ENCODE data around the gene EDIL3.
"Not testable (repeated sequence)": the region's sequence is repeated elsewhere in the genome, so short reads cannot be mapped to it uniquely, and the experiment has no call there.

EDIL3 gene

DNA sequence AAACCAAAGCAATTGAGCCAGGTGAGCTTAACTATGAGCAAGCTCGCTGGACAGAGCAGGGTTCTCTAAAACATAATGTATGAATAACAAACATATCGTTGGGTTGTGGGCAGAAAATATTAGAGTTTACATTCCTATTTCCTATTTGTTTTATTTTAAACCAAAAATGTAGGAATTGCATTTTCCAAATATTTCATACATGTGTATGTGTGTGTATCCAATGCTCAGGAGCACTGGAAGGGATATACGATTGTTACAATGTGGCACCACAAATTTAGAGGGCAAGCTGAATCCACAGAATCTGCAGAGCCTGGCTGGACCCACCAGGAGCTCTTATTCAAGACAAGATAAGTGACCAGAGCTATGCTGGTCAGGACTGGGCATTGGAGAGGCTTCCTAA, 338.7 kb downstream of the EDIL3 start:
- DNase-seq, result no peak

DNA sequence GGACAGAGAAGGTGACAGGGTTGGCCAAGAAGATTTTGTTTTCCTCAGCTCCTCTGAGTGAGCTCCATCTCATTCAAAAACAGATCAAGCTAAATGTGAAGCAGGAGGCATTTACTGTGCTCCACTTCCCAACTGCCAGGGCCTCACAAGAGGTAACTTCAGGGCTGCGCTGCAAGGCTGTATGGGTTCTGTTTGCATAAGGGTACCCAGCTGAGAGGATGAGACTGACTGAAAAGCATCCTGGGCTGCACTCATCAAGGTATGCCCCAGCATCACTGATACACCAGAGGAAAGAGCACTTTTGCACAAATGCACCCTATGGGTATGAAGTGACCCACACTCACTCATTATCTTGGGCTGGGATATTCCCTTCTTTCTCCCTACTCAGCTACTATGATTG, 347.8 kb downstream of the EDIL3 start:
- no peak for DNase-seq

DNA sequence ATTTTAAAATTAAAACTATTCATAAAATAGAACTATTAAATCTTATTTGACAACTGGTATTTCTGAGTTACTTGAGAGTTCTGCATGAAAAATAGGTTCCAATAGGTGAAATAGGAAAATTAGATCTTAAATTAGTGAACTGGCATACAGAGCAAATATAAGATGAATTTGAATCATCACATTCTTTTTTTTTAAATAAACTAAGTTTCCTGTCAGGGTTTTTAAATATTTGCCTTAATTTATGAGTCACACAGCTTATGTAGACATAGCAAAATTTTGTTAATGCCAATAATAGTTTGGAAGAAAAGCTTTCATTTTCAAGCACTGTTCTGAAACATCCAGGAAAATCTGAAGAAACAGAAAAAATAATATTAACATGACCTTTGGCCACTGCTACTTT, 352.4 kb downstream of the EDIL3 start:
- no peak for DNase-seq

DNA sequence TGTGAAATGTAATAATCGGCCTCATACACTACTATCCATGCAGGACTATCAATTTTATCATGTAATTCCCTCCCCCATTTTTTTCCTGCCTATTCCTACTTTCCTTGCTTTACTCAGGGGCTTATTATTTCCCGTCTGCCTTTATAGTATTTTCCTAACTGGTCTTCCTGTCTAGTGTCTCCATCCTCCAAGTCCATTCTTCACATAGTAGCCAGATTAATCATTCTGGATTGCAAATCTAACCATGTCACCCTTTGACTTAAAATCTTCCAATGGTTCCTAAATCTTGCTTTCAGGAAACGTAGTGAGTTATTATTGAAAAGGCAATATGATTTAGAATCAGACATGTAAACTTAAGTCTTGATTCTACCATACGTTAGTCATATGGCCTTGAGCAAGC, 356.6 kb downstream of the EDIL3 start:
- no peak for DNase-seq

DNA sequence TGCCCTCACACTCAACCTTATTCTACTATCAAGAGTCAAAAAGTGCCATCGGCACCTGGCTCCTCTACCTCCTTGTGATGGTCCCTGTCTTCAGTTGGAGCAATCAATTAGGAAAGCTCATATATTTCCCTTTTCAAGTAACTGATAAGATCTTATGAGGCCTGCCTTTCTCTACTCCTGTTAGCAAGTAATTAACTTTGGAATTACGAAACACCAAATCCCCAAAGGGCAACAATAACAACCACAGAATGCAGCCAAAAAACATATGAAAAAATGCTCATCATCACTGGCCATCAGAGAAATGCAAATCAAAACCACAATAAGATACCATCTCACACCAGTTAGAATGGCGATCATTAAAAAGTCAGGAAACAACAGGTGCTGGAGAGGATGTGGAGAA, 366.2 kb downstream of the EDIL3 start:
- DNase-seq, result not testable (repeated sequence)

DNA sequence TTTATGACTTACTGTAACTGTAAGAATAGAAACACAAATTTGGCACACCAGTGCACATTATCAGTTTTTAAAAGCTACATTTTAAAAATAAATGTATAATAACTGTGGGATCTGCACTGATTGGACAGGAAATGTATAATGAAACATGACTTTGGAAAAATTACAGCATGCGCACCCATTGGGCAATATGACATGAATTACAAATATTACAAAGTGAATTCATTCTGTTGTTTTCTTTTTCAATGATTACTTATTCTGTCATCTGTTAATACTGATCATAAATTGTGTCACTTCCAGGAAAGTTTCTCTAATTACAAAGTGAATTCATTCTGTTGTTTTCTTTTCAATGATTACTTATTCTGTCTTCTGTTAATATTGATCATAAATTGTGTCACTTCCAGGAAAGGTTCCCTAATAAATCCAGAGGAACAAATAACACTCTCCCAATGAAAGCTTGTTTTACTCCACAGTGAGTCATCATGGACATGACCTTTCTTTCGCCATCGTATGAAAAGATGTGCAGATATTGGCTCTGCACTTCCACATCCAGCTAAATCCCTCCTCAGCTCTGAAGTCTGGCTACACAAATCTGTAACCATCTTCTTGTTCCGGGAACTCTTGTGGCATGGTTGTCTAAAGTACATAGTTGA, 367.0 kb downstream of the EDIL3 start:
- no peak for DNase-seq

DNA sequence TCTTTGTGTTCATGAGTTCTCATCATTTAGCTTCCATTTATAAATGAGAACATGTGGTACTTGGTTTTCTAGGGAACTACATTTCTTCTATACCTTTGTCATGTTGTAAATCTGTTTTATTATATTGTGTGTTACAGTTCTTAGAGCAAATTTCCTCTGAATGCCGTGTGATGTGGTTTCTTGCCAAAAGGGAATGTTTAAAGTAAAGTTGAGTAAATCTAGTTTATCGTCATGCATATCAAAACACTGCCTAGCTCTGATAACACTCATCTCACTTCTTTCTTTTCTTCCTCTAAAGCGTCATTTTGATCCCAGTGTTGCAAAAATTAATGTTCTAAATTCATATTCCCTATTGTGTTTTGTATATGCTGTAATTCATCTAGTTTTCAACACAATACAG, 368.6 kb downstream of the EDIL3 start:
- no peak for DNase-seq

DNA sequence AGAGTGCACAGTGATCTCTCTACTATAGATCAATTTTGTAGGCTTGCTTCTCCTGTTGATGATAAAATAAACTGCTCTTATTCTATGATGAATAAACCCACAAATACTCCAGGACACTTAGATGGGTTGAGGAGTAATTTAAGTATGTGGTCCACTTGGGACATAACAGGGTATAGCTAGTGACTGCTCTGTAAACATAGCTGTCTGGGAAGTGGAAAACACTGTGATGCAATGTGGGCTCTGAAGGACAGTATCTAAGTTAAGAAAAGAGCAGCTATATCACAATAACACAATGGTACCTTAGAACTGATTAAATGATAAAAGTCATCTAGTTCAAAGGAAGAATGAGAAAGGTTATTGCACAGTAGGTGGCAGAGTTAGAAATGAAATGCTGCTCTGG, 369.7 kb downstream of the EDIL3 start:
- DNase-seq, result no peak

DNA sequence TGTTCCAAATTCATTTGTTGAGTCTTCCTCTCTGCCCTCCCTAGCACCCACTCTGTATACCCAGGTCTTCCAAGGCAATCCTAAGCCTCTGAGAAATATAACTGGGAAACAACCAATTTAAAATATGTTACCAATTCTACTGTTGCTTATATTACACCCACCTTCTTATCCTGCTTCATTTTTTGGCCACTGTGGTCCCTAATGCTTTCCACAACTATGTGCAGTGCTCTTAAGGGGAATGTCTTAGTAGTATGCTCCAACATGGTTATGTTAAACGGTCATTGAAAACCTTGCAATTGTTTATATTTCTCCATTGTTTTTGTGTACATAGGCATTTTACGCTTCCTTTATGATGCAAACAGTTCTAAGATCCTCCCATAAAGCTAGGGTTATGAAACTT, 390.9 kb downstream of the EDIL3 start:
- no peak for DNase-seq

DNA sequence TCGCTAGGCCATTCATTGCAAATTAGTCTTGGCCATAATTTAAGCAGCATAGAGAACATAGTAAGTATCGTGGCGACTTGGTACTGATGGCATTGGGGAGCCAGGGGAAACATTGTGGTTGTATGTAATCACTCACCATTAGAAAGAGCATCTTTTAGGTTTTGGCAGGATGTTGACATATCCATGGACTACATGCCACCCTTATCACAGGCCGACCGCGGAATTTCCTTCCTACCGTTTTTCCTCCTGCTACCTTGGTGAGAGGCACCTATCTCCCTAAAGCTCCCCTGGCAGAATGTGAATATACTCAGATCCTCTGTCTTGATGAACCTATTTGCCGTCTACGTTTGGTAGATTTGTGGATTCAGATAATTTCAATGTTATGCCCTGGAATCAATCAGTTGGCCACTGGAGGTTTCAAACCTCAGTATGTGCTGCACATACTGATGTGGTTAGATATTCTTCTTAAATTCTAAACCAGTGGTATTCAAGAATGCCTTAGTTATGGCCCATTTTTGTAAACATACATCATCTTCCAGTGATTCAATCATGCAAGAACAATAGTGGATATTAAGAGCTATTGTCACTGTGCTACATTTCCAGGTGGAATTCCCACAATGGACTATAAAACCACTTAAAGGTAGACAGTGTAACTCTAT, 393.0 kb downstream of the EDIL3 start:
- no peak for DNase-seq

DNA sequence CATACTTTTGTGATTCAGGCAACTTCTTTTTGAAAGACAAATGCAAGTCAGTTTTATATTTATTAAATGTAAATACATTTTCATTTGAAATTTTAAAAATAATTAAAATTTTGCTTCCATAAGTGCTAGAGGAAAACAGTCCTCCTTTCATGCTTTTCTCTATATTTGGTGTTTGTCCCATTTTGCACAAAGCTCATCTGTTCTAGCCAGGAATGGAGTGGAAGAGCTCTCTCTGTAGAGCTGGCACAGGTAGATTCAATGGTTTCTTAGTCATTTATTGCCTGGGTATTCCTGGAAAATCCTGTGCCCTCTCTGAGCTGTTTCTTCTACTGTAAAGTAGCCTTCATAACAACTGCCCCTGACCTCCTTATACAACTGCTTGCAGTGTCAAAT, 396.4 kb downstream of the EDIL3 start:
- no peak for DNase-seq

DNA sequence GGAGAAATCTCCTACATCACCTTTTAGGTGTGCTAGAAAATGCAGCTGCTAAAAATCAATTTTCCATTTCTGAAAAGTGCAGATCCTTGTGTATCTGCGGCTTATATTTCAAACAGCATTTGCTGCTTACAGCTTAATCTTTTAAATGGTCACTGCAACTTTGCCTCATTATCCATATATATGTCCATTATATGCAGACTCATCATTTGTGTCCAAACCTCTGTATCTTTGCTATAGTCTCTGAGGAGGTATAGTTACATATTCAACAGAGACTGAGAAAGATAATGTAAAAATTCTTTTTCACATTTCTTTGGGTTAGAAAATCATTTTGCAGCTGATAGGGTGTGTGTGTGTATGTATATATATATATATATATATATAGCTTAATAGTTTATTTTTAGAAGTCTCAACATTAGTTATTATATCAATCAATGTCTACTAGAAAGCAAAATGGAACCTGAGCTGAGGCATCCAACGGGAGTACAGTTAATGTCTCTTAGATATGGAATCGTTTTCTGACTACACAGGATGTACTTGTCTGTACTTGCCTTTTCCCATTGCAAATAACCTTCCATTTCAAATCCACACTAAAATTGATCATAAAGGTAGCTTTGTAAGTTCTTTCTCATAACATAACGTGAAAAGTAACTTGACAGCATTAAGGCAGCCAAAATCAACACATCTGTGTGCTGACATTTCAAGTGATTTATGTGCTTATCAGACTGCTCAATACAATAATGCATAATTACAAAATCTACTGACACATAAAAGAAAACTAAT, 397.0 kb downstream of the EDIL3 start:
- DNase-seq, result no peak

DNA sequence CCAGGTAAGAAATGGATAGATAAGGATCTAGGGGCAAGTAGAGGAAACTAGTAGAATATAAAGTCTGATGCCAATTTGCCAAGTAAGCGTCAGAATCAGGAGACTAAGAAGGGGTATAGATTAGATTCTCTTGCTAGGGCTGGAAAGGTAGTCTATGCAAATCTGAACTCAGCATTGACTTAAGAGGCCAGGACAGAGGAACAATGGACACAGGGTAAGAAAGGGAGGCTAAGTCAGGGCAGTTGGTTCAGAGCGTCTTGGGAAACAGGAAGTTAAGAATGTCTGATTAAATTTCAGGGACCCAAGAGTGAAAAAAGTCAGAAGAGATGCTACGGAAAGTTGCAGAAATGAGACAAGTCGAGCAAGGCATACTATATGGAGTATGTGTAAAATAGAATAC, 400.8 kb downstream of the EDIL3 start:
- DNase-seq, result no peak

DNA sequence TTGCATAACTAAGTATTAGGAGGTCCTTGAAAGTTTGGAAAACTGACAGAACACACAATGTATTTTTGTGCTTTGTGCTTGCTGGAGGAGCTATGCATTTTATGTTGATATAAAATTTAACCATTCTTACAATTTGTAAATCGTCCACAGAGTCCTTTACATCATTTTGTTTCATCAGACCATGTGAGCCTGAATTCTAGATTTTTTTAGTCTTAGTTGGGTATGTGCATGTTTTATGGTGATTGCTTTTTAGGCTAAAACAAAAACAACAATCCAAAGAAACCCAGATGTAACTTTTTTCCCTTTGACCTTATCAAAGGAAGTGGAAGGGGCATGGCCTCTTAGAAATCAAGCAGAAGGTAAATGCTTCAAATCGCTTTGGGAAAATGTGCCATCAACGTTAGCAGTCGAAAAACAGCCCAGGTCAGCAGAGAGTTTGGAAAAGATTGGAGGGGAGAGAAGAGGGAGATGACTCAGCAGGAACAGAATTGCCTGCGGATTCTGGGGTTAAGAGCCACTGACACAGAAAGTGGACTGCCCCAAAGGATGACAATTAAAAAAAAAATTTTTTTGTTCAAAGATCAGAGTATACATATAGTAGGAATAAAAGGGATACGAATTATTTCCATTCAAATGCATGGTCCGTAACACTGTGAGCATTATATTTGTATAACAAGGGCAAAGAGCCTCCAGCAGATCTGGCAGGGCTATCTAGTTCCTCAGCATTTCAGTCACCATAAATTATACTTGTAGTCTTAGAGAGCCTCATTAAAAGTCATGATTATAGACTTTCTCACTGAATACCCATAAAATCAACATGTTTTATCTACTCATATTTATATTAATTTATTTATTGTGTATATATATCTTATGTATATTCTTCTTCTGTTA, 410.5 kb downstream of the EDIL3 start:
- no peak for DNase-seq

DNA sequence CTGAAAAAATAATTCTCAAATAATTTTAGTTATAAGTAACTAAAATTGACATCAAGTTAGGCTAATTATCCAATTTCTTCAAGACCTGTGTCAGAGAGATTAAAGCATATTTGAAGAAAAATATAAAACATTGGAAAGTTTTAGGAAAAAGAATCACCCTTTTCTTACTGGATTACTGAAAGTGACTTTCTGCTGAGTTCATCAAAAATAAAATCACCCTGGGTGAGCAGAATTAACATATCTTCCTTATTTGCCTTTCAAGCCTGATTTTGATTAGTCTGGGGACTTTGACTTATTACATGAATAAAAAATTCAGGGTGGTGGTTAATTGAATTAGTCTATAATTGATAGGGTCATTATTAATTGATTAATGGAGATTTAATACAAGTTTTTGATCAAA, 411.8 kb downstream of the EDIL3 start:
- no peak for DNase-seq

DNA sequence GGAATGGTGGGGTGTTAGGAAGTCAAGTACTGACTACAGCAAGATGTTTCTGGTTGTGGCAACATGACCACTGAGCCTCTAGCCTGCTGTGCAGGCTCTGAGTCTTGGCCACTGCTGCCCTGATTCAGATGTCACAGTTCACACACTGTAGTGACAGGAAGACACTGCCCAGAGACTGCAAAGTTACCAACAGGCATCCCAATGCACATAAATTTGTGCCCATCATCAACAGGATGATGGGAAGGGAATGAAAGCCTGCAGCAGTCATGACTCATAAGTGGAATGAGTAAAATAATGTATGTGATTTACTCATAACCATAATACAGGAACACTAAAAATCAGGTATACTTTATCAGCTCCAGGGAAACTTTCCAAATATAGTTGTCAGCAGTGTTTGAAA, 412.4 kb downstream of the EDIL3 start:
- no peak for DNase-seq

DNA sequence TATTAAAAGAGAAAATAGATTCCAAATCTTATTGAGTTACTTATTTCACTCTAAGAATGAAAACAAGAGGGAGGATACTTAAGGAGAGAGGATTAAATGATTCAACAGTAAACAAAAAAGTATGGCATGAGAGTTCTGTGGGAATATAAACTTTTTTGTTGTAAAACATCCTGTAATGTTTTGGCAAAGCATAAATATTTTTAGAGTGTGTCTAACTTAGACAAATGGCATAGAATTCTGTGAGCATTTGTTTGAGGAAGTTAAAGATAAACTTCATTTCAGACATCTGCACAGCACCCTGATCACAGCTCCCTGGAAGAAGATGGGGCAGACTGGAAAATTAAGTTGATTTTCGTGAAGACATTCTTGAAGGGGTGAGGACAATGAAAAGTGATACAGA, 417.3 kb downstream of the EDIL3 start:
- no peak for DNase-seq

DNA sequence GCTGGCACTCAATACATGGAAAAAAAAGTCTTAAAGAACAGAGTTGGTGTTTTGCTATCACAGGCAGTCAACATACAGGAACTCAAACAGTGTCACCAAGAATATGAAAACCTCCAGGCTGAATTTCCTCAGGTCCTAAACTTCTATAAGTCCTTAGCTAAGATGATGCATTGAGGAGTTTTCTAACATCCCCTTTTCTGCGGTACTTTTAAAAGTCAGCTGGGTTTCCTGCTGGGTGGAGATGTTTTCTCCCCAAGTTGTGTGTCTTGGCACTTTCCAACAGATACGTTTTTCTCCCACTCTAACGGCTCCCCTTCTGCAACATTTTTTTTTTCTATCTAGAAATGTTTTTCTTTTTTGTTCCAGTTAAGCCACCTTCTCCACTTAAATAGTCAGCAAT, 419.2 kb downstream of the EDIL3 start:
- no peak for DNase-seq

DNA sequence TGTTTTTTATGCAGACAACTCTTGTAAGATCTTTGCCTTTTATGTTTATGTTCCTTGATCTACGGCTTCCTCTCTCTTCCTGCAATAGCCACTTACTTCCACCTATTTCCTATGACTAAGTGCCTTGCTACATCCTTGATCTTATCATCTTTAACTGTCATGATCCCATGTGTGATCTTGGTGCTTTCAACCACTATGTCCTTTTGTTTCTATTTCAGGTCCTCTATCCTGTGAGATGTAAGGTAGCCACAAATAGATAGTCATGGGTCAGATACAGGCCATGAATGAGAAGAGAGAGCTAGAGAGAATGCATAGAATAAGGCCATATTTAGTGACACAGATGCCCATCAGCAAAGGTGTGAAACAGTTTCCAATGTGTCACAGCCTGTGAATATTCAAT, 420.4 kb downstream of the EDIL3 start:
- DNase-seq, result no peak

DNA sequence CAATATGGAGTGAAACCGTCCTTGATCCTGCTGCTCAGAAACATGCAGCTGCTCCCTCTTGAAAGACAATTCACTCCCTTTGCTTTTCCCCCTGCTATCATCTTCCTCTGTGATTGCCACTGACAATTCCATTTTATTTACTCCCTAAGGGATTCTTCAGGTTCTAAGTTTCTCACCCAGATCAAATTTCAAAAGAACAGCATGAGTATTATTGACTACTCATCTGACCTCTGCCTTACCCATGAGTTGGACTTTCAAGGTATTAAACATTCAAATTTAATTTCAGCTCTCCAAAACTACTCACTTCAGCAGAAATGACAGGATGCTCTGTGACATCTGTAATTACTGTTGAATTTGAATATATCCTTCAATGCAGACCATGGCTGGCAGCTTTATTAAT, 427.5 kb downstream of the EDIL3 start:
- DNase-seq, result no peak

DNA sequence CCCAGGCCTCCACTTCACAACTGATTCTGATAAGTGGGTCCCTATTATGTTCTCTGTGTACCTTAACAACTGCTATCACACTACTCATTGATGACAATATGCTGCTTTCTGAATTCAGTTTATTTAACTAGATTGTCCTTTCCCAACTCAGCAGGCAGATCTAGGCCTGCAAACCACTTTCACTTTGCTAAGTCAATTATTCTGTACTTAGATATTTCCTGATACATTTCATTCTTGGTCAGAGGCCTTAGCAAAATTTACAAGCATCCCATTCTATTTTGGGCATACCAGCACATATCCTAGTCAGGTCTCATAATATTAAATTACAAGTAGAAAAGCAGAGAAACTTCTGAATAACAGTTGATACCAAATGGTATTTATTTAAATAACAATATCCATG, 428.3 kb downstream of the EDIL3 start:
- no peak for DNase-seq

DNA sequence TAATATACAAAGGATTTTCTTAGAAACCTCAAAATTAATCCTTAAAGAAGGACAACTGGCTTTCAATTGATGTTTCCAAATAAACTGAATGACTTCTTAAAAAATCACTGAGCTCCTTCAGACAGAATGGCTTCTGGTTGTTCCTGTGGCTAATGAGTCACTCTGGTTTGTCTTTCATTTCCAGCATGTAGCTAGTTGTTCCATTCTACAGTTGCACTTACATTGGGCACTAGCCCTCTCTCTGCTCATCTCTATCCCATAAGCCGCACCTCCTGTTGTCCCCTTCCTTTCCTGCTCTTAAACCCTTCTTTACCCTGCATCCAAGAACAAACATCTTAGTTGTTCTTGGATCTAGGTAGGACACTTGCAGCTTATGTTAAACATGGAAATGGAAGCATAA, 428.8 kb downstream of the EDIL3 start:
- DNase-seq, result no peak

DNA sequence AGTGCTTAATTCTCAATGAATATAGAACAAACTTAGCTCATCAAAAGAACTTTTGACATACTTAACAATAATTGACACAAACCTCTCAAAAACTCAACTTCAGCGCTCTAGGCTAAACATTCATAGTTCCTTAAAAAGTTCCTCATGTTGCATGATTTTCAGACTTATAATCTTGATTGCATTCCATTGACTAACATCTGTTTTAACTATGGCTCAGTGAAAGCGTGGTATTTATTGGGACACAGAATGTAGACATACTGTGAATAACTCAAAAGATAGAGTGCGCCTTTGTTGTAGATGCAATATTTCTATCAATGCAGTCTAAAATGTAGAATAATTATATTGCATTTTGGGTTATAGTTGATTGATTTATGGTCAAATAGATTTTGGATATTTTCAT, 436.9 kb downstream of the EDIL3 start:
- DNase-seq, result no peak

Measured in stimulated activated CD8-positive, alpha-beta memory T cell treated with anti-CD3 and anti-CD28 coated beads, Interleukin-4, amount 100 ng/mL, for 48 hours (primary cell).